Smooth muscle cell (in vitro differentiated cells): Measurements from ENCODE around the gene XPNPEP1. TPM values are rescaled to one million over a fixed set of nuclear protein-coding genes. Genes with fewer than 3 reads are reported as not detected.

Experiments
- DNase-seq: peaks from one replicate; lab custom pipeline; 2025; ENCODE audit not compliant: unreplicated experiment; lab: John Stamatoyannopoulos, UW
- H2AFZ ChIP-seq: fragments of 200-600 bp; sonication (generic); 2 replicates; pipeline ENCODE4 v1.6.0; 2016; ENCODE audit warnings: antibody characterized with exemption, low read depth, mild to moderate bottlenecking
- H3F3A ChIP-seq: fragments of 200-600 bp; sonication (generic); 2 replicates; pipeline ENCODE4 v1.6.0; 2017; ENCODE audit warnings: antibody characterized with exemption, low read depth
- H3K27ac ChIP-seq: fragments of 200-600 bp; sonication (generic); 2 replicates; pipeline ENCODE4 v1.5.1; 2016; ENCODE audit warnings: low read depth, mild to moderate bottlenecking
- H3K27me3 ChIP-seq: fragments of 200-600 bp; sonication (generic); 2 replicates; pipeline ENCODE4 v1.6.1; 2016; ENCODE audit warnings: low read depth, mild to moderate bottlenecking
- H3K36me3 ChIP-seq: fragments of 200-600 bp; sonication (generic); 2 replicates; pipeline ENCODE4 v1.5.1; 2016; ENCODE audit warnings: low read depth
- H3K4me1 ChIP-seq: fragments of 200-600 bp; sonication (generic); 2 replicates; pipeline ENCODE4 v1.5.1; 2016; ENCODE audit warnings: low read depth
- H3K4me2 ChIP-seq: fragments of 200-600 bp; sonication (generic); 2 replicates; pipeline ENCODE4 v1.6.0; 2016; ENCODE audit warnings: mild to moderate bottlenecking
- H3K4me3 ChIP-seq: fragments of 200-600 bp; sonication (generic); 2 replicates; pipeline ENCODE4 v1.5.1; 2016; ENCODE audit warnings: mild to moderate bottlenecking
- H3K79me2 ChIP-seq: fragments of 200-600 bp; sonication (generic); 2 replicates; pipeline ENCODE4 v1.6.0; 2016; ENCODE audit warnings: low read depth, mild to moderate bottlenecking
- H3K9ac ChIP-seq: fragments of 200-600 bp; sonication (generic); 2 replicates; pipeline ENCODE4 v1.6.0; 2016; ENCODE audit warnings: low read depth
- H3K9me3 ChIP-seq: fragments of 200-600 bp; sonication (generic); replicated peaks from 2 replicates; pipeline ENCODE4 v1.5.1; 2016; ENCODE audit warnings: low read depth
- H4K20me1 ChIP-seq: fragments of 200-600 bp; sonication (generic); 2 replicates; pipeline ENCODE4 v1.6.0; 2016; ENCODE audit warnings: low read depth
- WGBS: methylation state at CpG from one replicate; pipeline ENCODE4 v1.1.7; 2016; ENCODE audit warnings: low lambda C conversion rate; 5-methylcytosine and 5-hydroxymethylcytosine counted together
- polyA plus RNA-seq: library from polyadenylated mRNA; unstranded; fragments of >200 nt; fragmentation: Nextera tagmentation; extraction: Ambion mirVana; gene quantifications from 2 replicates; pipeline ENCODE4 v1.2.1, GENCODE V29; 2016
- total RNA-seq: library from RNA; depleted of rRNA; stranded (reverse); fragments of >200 nt; gene quantifications from 2 replicates; pipeline ENCODE4 v1.2.3, GENCODE V29; 2014
- TF ChIP-seq, protein P1 (sequence below): fragments of 200-600 bp; sonication (generic); IDR thresholded peaks from 2 replicates; pipeline ENCODE4 v1.5.1; 2017; ENCODE audit warnings: borderline replicate concordance, mild to moderate bottlenecking, antibody characterized with exemption; ENCODE audit not compliant: insufficient read depth, poor library complexity, severe bottlenecking

XPNPEP1 gene
- total and polyA plus RNA-seq, 2 experiments from 2014 or later = 63.0 to 147 TPM

GRCh38 chr10:109863775-109864174 lies 59.5 kb downstream of the XPNPEP1 start:
- WGBS = 99% methylated on average over 2 of the region's 2 CpGs
- H3K4me1 ChIP-seq = no peaks in the 10 kb centered on the region
- TF ChIP-seq, protein P1, sequence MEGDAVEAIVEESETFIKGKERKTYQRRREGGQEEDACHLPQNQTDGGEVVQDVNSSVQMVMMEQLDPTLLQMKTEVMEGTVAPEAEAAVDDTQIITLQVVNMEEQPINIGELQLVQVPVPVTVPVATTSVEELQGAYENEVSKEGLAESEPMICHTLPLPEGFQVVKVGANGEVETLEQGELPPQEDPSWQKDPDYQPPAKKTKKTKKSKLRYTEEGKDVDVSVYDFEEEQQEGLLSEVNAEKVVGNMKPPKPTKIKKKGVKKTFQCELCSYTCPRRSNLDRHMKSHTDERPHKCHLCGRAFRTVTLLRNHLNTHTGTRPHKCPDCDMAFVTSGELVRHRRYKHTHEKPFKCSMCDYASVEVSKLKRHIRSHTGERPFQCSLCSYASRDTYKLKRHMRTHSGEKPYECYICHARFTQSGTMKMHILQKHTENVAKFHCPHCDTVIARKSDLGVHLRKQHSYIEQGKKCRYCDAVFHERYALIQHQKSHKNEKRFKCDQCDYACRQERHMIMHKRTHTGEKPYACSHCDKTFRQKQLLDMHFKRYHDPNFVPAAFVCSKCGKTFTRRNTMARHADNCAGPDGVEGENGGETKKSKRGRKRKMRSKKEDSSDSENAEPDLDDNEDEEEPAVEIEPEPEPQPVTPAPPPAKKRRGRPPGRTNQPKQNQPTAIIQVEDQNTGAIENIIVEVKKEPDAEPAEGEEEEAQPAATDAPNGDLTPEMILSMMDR = no peak

GRCh38 chr10:109862738-109863137 lies 60.6 kb downstream of the XPNPEP1 start:
- TF ChIP-seq, protein P1 = no peak
- DNase-seq = no peak
- Histone ChIP-seq H4K20me1 (no peaks in the 10 kb centered on the region), H2AFZ (no peak overlapping the region), H3F3A (no peaks in the 10 kb centered on the region), H3K36me3 (peaks cover 13% of the 10 kb centered on the region), H3K4me3 (no peak overlapping the region), H3K4me1 (no peaks in the 10 kb centered on the region), H3K27ac (no peak overlapping the region), H3K27me3 (no peaks in the 10 kb centered on the region), H3K9ac (no peak overlapping the region), H3K79me2 (no peaks in the 10 kb centered on the region), H3K9me3 (no peaks in the 10 kb centered on the region), H3K4me2 (no peak overlapping the region)

More at GRCh38 chr10:109863775-109864174, 59.5 kb downstream of the XPNPEP1 start:
- Histone ChIP-seq H4K20me1 (no peaks in the 10 kb centered on the region), H3K27ac (no peak overlapping the region), H3K36me3 (peaks cover 13% of the 10 kb centered on the region), H3K79me2 (no peaks in the 10 kb centered on the region), H3K9ac (no peak overlapping the region), H2AFZ (no peak overlapping the region), H3K4me2 (no peak overlapping the region), H3K9me3 (no peaks in the 10 kb centered on the region), H3K4me3 (no peak overlapping the region), H3K27me3 (no peaks in the 10 kb centered on the region), H3F3A (no peaks in the 10 kb centered on the region)
- DNase-seq = no peak

DNA sequence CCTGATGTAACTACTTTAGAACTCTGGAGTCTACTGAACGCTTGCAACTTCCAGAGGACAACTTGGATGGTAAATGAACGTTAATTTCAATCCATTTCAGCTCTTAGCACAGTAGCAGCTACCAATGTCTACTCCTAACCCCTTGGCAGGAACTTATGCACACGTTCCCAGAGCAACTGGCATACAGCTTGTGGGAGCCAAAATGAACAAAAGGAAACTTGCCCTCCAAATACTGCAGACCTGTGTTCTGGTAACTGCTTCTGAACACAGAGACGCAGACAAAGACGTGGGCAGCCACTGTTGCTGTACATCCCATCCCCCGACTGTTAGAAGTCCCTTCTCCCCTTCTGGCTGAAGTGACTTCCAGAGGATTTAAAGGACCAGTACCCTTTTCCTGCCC lies 61.3 kb downstream of the XPNPEP1 start:
- TF ChIP-seq, protein P1 = no peak
- H3K4me1 ChIP-seq = no peaks in the 10 kb centered on the region
- 61% methylated on average over 6 of the region's 6 CpGs for WGBS
- H3K27ac ChIP-seq = no peak overlapping the region
- H3K36me3 ChIP-seq = peaks cover 13% of the 10 kb centered on the region
- H3K4me3 ChIP-seq = no peak overlapping the region
- H3F3A ChIP-seq = no peaks in the 10 kb centered on the region
- no peak overlapping the region for H2AFZ ChIP-seq
- H3K27me3 ChIP-seq = no peaks in the 10 kb centered on the region
- H3K79me2 ChIP-seq = no peaks in the 10 kb centered on the region
- no peaks in the 10 kb centered on the region for H4K20me1 ChIP-seq
- H3K9ac ChIP-seq = no peak overlapping the region
- H3K9me3 ChIP-seq = no peaks in the 10 kb centered on the region
- no peak overlapping the region for H3K4me2 ChIP-seq
- no peak for DNase-seq

- Histone ChIP-seq H2AFZ (no peak overlapping the region), H3F3A (no peaks in the 10 kb centered on the region), H3K4me1 (no peaks in the 10 kb centered on the region), H3K9ac (no peak overlapping the region), H3K4me3 (no peak overlapping the region), H3K27ac (no peak overlapping the region), H3K27me3 (no peaks in the 10 kb centered on the region), H4K20me1 (no peaks in the 10 kb centered on the region), H3K79me2 (no peaks in the 10 kb centered on the region), H3K36me3 (peaks cover 13% of the 10 kb centered on the region), H3K9me3 (no peaks in the 10 kb centered on the region), H3K4me2 (no peak overlapping the region)
- TF ChIP-seq, protein P1 = no peak
- 74% methylated on average over 4 of the region's 4 CpGs for WGBS
- DNase-seq = no peak
Observed at GRCh38 chr10:109861081-109861480, 62.2 kb downstream of the XPNPEP1 start.
